Sigmoid colon (tissue), 4 donors: Measurements from ENCODE around the gene NUP35.

Experiments
- EP300 ChIP-seq, 4 donors: sonication (generic); formaldehyde crosslinking; IDR thresholded peaks; one replicate each; pipeline ENCODE4 v1.6.1; 2017; ENCODE audit warnings: antibody characterized with exemption in 4 of 4
- POLR2A ChIP-seq, 2 donors: fragments of 450-650 bp; IDR thresholded peaks; one replicate each; pipeline ENCODE4 v1.6.1; 2016; ENCODE audit warnings: antibody characterized with exemption in 2 of 2, mild to moderate bottlenecking in 2 of 2, moderate library complexity in 2 of 2
- TF ChIP-seq, protein P1 (sequence below), 4 experiments: fragments of 450-650 bp in 3 of 4; fragments of 200-600 bp in 1 of 4; IDR thresholded peaks; one replicate each; pipeline ENCODE4 v1.5.1; 2016 to 2019; ENCODE audit warnings: antibody characterized with exemption in 4 of 4, mild to moderate bottlenecking in 3 of 4, moderate library complexity in 2 of 4

DNA sequence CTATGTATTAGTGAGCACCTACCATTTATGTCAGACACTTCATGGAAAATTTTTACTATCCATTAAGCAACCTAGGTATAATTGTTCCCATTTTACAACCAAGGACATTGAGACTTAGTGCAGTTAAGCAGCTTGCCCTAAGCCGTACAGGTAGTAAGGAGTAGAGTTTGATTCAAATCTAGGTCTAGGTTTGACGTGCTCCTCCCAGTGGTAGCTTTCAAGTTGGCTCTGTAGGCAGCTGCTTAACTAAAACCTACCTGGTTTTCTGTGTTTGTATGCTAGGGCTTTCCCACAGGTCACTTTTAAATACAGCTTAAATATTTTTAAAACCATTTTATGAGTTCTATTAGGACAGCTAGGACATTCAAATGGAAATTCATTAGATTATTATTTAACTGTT is 69.7 kb downstream of the NUP35 start:
- TF ChIP-seq POLR2A (IDR thresholded peaks at IDR 0.05): no peak
- TF ChIP-seq, protein P1, sequence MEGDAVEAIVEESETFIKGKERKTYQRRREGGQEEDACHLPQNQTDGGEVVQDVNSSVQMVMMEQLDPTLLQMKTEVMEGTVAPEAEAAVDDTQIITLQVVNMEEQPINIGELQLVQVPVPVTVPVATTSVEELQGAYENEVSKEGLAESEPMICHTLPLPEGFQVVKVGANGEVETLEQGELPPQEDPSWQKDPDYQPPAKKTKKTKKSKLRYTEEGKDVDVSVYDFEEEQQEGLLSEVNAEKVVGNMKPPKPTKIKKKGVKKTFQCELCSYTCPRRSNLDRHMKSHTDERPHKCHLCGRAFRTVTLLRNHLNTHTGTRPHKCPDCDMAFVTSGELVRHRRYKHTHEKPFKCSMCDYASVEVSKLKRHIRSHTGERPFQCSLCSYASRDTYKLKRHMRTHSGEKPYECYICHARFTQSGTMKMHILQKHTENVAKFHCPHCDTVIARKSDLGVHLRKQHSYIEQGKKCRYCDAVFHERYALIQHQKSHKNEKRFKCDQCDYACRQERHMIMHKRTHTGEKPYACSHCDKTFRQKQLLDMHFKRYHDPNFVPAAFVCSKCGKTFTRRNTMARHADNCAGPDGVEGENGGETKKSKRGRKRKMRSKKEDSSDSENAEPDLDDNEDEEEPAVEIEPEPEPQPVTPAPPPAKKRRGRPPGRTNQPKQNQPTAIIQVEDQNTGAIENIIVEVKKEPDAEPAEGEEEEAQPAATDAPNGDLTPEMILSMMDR (IDR thresholded peaks at IDR 0.05): no peak
- no peak for TF ChIP-seq EP300 (IDR thresholded peaks at IDR 0.05)
